Parathyroid adenoma (tissue), 2 donors: ENCODE data around the gene SLC27A6.

ENCODE experiments used
- H2AFZ ChIP-seq: fragments of 300-600 bp; sonication (generic); one replicate; pipeline ENCODE4 v1.7.0; 2017; ENCODE audit warnings: antibody characterized with exemption, mild to moderate bottlenecking
- H3K27ac ChIP-seq: fragments of 300-600 bp; sonication (generic); one replicate; pipeline ENCODE4 v1.7.0; 2017
- H3K27me3 ChIP-seq: fragments of 300-600 bp; sonication (generic); one replicate; pipeline ENCODE4 v1.7.0; 2017; ENCODE audit warnings: low read length; ENCODE audit not compliant: control insufficient read depth, insufficient read depth
- H3K36me3 ChIP-seq: fragments of 300-600 bp; sonication (generic); one replicate; pipeline ENCODE4 v1.7.0; 2017; ENCODE audit warnings: low read length; ENCODE audit not compliant: control insufficient read depth, insufficient read depth
- H3K4me1 ChIP-seq: fragments of 300-600 bp; sonication (generic); one replicate; pipeline ENCODE4 v1.7.0; 2017; ENCODE audit warnings: control low read depth
- H3K4me2 ChIP-seq: fragments of 300-600 bp; sonication (generic); one replicate; pipeline ENCODE4 v1.7.0; 2017; ENCODE audit warnings: low read length
- H3K4me3 ChIP-seq: fragments of 300-600 bp; sonication (generic); one replicate; pipeline ENCODE4 v1.7.0; 2017; ENCODE audit warnings: low read depth, low read length
- H3K79me2 ChIP-seq: fragments of 300-600 bp; sonication (generic); one replicate; pipeline ENCODE4 v1.7.0; 2017; ENCODE audit warnings: control low read depth
- H3K9ac ChIP-seq: fragments of 300-600 bp; sonication (generic); one replicate; pipeline ENCODE4 v1.7.0; 2017; ENCODE audit warnings: mild to moderate bottlenecking
- H3K9me3 ChIP-seq: fragments of 300-600 bp; sonication (generic); one replicate; pipeline ENCODE4 v1.7.0; 2017; ENCODE audit warnings: low read length; ENCODE audit not compliant: control insufficient read depth
- TF ChIP-seq, protein P1 (sequence below): fragments of 300-600 bp; sonication (generic); IDR thresholded peaks from one replicate; pipeline ENCODE4 v1.7.0; 2017; ENCODE audit warnings: antibody characterized with exemption, mild to moderate bottlenecking
- donor health status: primary hyperparathyroidism.

SLC27A6 gene

GRCh38 chr5:129043894-129044293 is 78.6 kb downstream of the SLC27A6 start:
- Histone ChIP-seq H3K36me3 (no peaks in the 10 kb centered on the region), H3K4me3 (no peak overlapping the region), H3K4me1 (no peaks in the 10 kb centered on the region), H3K79me2 (no peaks in the 10 kb centered on the region), H3K9me3 (no peaks in the 10 kb centered on the region), H3K9ac (no peak overlapping the region), H3K27me3 (no peaks in the 10 kb centered on the region), H3K27ac (no peak overlapping the region), H3K4me2 (no peak overlapping the region), H2AFZ (no peak overlapping the region)
- TF ChIP-seq, protein P1, sequence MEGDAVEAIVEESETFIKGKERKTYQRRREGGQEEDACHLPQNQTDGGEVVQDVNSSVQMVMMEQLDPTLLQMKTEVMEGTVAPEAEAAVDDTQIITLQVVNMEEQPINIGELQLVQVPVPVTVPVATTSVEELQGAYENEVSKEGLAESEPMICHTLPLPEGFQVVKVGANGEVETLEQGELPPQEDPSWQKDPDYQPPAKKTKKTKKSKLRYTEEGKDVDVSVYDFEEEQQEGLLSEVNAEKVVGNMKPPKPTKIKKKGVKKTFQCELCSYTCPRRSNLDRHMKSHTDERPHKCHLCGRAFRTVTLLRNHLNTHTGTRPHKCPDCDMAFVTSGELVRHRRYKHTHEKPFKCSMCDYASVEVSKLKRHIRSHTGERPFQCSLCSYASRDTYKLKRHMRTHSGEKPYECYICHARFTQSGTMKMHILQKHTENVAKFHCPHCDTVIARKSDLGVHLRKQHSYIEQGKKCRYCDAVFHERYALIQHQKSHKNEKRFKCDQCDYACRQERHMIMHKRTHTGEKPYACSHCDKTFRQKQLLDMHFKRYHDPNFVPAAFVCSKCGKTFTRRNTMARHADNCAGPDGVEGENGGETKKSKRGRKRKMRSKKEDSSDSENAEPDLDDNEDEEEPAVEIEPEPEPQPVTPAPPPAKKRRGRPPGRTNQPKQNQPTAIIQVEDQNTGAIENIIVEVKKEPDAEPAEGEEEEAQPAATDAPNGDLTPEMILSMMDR, result no peak

GRCh38 chr5:129046151-129046550 is 80.9 kb downstream of the SLC27A6 start:
- H3K36me3 ChIP-seq, result no peaks in the 10 kb centered on the region
- no peaks in the 10 kb centered on the region for H3K79me2 ChIP-seq
- H3K9me3 ChIP-seq, result no peaks in the 10 kb centered on the region
- no peaks in the 10 kb centered on the region for H3K27me3 ChIP-seq
- H3K27ac ChIP-seq, result no peak overlapping the region
- H3K4me1 ChIP-seq, result no peaks in the 10 kb centered on the region
- no peak overlapping the region for H3K9ac ChIP-seq
- no peak overlapping the region for H3K4me2 ChIP-seq
- no peak overlapping the region for H2AFZ ChIP-seq
- no peak overlapping the region for H3K4me3 ChIP-seq
- TF ChIP-seq, protein P1, result no peak

- TF ChIP-seq, protein P1, result no peak
- no peaks in the 10 kb centered on the region for H3K4me1 ChIP-seq
- no peaks in the 10 kb centered on the region for H3K9me3 ChIP-seq
- H3K4me2 ChIP-seq, result no peak overlapping the region
- H3K36me3 ChIP-seq, result no peaks in the 10 kb centered on the region
- H2AFZ ChIP-seq, result no peak overlapping the region
- no peak overlapping the region for H3K27ac ChIP-seq
- no peak overlapping the region for H3K9ac ChIP-seq
- no peak overlapping the region for H3K4me3 ChIP-seq
- H3K79me2 ChIP-seq, result no peaks in the 10 kb centered on the region
- H3K27me3 ChIP-seq, result no peaks in the 10 kb centered on the region
Measured at GRCh38 chr5:129048509-129048908, 83.2 kb downstream of the SLC27A6 start.

DNA sequence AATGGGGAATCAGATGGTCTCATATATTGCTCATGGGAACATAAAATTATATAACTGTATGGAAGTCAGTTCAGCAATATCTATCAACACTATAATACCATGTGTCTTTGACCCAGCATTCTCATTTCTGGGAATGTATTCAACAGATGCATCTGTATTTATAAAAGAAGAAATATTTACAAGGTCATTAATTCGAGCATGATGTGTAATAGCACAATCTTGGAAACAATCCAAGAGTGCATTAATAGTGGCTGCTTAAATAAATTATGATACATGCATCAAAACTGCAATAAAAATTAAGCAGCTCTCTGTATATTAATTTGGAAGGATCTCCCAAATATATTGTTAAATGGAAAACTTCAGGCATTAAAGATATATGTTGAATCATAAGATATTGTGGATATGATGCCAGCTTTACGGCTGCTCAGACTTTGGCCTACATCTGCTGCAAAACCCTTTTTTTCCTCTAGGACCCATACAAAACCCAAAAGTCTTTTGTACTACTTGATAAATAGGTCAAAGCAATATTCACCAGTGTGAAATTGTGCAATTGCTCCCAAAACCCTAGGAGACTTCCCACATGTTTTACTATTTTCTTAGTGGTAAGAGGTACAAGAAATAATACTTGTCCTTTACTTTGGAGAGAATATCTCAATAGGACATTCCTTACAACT is 84.0 kb downstream of the SLC27A6 start:
- Histone ChIP-seq H3K9me3 (no peaks in the 10 kb centered on the region), H3K27me3 (no peaks in the 10 kb centered on the region), H3K79me2 (no peaks in the 10 kb centered on the region), H3K4me1 (no peaks in the 10 kb centered on the region), H3K27ac (no peak overlapping the region), H3K36me3 (no peaks in the 10 kb centered on the region), H3K4me2 (no peak overlapping the region), H3K4me3 (no peak overlapping the region), H3K9ac (no peak overlapping the region), H2AFZ (no peak overlapping the region)
- TF ChIP-seq, protein P1, result no peak

GRCh38 chr5:129051283-129051682 is 86.0 kb downstream of the SLC27A6 start:
- TF ChIP-seq, protein P1, result no peak
- H3K4me3 ChIP-seq, result no peak overlapping the region
- no peak overlapping the region for H3K4me2 ChIP-seq
- no peaks in the 10 kb centered on the region for H3K79me2 ChIP-seq
- no peaks in the 10 kb centered on the region for H3K36me3 ChIP-seq
- H3K9ac ChIP-seq, result no peak overlapping the region
- H2AFZ ChIP-seq, result no peak overlapping the region
- no peaks in the 10 kb centered on the region for H3K4me1 ChIP-seq
- no peaks in the 10 kb centered on the region for H3K27me3 ChIP-seq
- no peak overlapping the region for H3K27ac ChIP-seq
- H3K9me3 ChIP-seq, result no peaks in the 10 kb centered on the region
